Activated CD8-positive, alpha-beta memory T cell treated with anti-CD3 and anti-CD28 coated beads, Interleukin-2, amount 50 U/mL, for 4 hours (primary cell): Measurements from ENCODE around the gene FGF14.

Source experiments
- DNase-seq: peaks from one replicate; pipeline ENCODE4 v3.0.0-alpha.2; 2020

The FGF14 gene

DNA sequence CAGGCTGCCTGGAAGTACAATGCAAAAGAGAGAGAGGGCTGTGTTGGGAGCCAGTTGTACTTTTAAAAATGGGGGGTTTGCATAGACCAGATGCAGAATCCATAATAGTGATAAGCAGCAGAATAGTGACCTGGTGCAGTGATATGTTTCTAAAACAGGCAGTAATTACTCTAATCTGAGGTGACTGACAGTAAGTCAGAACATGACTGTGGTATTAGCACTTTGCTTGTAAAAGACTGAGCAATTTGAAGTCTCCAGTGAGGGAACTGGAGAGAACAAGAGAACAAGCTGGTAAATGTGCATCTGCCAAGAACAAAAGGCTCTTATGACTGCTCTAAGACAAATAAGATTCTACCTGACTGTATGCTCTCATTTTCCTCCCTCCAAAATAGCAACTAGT is 565.9 kb downstream of the FGF14 start:
- no peak for DNase-seq

DNA sequence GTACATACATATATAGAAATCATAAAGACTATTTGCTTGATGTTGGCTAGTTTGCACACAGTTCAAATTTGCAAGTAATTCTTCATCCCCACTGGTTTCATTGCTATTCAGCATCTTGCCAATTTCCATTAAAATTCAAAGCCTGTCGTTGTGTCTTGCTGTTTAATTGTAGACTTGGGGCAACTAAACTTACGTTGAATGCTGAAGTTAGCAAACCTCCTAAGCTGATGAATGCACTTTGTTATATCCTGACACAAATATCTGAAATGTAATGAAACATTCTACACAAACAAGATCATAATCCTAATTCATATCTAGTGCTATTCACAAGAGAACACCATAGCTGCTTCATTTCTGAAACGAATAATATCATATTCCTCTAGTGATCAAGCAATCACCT is 568.2 kb downstream of the FGF14 start:
- no peak for DNase-seq

DNA sequence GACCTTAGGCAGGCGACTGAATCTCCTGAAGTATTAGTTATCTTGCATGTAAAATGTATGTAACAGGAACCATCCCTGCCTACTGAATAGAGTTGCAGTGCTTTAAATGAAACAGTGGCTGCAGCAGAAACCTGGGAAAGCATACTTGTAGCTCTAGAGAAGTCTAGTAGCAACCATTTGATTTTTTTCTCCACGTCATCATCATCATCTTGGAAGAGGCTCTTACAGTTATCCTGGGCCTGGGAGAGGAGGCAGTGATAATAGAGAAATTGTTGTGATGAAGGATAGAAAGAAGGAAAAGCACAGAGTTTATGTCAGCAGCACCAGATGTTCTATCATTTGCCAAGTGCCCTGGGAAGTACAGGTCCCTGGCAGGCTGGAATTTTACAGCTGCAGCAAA is 571.8 kb downstream of the FGF14 start:
- DNase-seq: no peak

DNA sequence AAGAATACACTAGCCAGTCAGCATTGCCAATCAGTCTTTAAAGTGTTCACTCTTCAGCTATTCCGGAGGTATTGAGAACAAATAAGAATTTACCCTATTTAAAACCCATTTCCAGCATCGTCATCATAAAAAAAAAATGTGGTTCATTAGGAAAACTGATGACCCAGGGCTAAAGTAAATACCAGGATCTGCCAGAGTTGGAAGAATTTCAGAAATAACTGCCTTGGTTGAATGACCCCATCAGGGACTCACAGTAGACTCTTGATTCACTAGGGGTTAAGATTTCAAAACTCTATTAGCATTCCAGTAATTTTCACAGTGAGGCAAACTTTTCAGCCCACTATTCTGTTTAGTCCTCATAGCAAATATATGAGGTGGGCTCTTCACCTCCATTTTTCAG is 572.4 kb downstream of the FGF14 start:
- DNase-seq: no peak

DNA sequence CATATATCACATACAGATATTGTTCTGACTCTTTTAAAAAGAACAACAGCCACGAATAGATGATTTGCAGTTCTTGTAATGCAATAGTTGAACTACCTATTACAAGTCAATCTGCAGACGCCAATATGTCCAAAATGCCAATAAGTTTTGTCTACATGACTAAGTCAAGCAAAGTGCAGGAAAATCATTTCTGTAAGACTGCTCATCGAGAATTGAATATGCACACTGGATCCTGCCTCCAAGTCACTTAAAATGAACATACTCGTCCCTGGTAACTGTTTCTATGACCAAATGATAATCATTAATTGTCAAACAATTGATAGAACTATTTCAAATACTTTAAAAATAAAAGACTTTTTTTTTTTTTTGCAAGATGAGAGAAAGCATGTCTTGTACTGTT is 573.7 kb downstream of the FGF14 start:
- no peak for DNase-seq

- no peak for DNase-seq
These were observed 584.0 kb downstream of the FGF14 start for GRCh38 chr13:101817898-101818297.

DNA sequence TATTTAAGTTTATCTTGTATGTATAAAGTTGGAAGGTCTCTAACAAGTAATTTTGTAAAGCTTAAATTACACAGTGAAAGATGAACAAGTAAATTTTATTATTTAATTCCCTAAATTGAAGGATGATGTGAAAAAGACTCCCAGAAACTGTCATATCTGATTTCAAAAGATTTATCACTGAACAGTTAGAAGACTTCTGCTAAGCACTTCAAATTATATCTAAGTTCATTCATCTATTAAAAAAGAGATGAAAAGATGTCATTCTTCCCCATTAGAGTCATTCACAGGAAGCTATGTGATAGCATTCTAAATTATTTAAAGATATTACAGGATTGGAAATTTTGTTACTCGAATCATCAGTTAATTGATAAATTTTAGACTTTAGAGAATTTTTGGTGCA is 590.0 kb downstream of the FGF14 start:
- DNase-seq: no peak

DNA sequence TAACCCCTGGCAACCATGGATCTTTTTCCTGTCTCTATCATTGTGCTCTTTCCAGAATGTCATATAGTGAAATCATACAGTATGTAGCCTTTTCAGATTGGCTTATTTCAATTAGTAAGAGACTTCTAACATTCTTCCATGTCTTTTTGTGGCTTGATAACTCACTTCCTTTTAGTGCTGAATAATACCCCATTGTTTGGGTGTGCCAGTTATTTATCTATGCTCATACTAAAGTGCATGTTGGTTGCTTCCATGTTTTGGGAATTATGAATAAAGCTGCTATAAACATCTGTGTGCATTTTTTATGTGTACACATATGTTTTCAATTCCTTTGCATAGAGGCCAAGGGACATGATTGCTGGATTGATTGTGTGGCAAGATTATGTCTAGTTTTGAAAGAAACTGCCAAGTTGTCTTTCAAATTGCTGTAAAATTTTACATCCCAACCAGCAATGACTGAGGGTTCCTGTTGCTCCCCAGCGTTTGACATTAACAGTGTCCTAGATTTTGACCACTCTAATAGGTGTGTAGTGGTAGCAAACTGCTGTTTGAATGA is 590.5 kb downstream of the FGF14 start:
- no peak for DNase-seq

GRCh38 chr13:101799196-101799595 is 602.7 kb downstream of the FGF14 start:
- DNase-seq: no peak

DNA sequence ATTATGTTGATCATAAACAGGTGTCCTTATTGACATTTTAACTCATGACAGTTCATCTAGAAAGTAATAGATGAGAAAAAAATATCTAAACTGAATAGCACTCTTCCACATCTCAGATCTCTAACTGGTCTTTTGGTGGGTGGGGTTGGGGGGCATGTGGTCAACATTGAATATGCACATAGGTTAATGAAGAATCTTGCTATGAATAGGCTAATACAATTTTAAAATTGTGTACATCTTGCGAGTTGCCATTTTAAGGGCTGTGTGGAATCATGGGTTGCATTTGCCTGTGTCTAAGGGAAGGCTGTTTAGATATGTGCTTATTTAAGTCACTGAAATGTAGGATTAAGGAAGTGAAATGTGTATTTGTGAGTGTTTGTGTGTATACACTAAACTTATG is 603.4 kb downstream of the FGF14 start:
- no peak for DNase-seq

- DNase-seq: no peak
These were observed 606.4 kb downstream of the FGF14 start for GRCh38 chr13:101795460-101795859.

DNA sequence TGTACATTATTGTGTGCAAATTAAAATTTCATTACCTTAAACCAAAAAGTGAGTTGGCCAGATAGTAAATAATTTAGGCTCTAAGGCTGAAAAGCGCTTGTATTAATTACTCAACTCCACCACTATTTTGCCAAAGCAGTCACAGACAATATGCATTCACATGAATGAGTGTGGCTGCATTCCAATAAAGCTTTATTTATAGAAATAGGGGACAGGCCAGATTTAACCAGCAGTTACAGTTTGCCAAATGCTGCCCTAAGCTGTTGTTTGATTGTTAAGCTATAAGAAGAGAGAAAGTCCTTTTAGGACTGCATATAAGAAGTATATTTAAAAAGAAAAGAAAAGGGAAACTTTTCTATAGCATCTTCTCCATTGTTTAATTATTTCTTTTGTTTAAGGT is 606.8 kb downstream of the FGF14 start:
- DNase-seq: no peak

- no peak for DNase-seq
These were observed 609.7 kb downstream of the FGF14 start for GRCh38 chr13:101792189-101792588.

DNA sequence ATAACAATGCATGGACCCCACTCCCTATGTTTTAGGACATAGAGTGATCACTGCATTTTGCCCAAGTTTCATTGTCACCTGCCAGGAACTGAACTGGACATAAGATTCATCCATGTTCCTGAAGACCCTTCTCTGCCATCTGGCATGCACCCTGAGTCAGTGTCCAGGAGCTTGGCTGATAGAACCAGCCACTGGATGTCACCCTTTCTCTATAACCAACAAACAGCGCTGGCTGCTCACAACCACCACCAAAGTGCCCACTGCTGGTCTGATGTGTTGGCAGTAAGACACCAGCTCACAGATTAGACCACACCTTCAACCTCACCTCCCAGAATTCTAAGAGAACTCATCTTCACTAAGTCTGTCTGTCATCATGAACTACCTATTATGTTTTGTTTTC is 616.0 kb downstream of the FGF14 start:
- no peak for DNase-seq

- no peak for DNase-seq
These were observed 617.5 kb downstream of the FGF14 start for GRCh38 chr13:101784313-101784712.

GRCh38 chr13:101783554-101783953 is 618.3 kb downstream of the FGF14 start:
- DNase-seq: no peak

DNA sequence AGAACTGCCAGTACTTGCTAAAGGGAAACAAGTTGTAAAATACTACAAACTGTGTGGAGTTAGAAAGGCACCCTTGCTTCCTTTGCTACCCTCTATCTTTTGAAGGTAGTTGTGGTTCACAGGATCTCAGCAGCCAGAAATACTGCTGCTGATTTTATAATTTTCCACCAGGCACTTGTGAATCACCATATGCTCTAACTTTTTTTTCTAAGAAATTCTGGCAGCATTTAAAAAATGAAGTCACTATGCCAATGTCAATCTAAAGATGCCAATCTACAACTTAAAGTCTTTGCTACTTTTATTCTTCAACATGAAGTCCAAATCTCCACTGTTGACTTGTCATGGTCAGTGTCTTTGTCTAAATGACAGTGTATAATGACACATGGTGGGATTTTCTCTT is 621.6 kb downstream of the FGF14 start:
- no peak for DNase-seq

GRCh38 chr13:101779147-101779546 is 622.7 kb downstream of the FGF14 start:
- no peak for DNase-seq

GRCh38 chr13:101775267-101775666 is 626.6 kb downstream of the FGF14 start:
- no peak for DNase-seq

- DNase-seq: no peak
These were observed 627.5 kb downstream of the FGF14 start for GRCh38 chr13:101774393-101774792.

DNA sequence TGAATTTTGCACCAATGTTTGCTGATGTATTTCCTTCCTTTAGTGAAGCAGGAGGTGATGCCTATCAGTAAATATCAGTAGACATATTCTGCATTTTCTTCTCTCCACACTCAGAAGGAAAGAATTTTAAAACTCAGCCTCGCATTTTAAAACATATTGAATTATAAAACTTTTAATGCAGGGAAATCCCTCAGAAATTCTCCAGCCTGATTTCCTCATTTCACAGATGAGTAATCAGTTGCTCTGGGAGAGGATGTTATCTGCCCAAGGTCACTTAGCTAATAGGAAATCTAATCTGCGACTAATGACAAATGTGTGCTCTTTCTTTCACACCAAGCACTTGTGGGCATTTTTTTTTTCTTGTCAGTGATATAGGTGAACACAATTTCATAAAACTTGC is 628.8 kb downstream of the FGF14 start:
- no peak for DNase-seq

GRCh38 chr13:101767131-101767530 is 634.7 kb downstream of the FGF14 start:
- no peak for DNase-seq

- DNase-seq: no peak
These were observed 638.7 kb downstream of the FGF14 start for GRCh38 chr13:101763191-101763590.

DNA sequence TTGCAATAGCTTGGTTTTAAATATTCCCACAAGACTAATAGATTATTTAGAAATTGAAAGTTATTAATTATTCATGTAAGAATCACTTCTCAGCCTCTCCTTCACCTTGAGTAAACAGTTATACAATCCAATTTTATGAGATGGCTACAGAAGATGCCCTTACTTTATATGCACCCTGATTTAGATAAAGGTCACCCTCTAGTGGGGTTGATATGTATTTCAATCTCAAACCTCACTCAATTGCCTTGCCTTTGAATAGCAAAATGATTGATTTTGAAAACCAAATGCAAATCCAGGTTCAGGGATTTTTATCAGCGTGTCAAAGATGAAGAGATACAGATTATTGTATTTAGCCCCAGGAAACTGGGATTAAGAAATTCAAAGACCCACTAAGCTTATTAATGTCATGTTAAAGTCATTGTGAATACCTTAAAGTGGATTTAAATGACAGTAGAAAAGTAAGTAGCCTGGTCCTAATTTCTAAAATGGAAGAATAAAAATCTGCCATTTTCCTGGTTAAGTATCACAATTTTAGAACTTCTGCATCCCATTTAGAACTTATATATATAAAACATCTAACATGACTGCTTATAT is 644.3 kb downstream of the FGF14 start:
- no peak for DNase-seq

DNA sequence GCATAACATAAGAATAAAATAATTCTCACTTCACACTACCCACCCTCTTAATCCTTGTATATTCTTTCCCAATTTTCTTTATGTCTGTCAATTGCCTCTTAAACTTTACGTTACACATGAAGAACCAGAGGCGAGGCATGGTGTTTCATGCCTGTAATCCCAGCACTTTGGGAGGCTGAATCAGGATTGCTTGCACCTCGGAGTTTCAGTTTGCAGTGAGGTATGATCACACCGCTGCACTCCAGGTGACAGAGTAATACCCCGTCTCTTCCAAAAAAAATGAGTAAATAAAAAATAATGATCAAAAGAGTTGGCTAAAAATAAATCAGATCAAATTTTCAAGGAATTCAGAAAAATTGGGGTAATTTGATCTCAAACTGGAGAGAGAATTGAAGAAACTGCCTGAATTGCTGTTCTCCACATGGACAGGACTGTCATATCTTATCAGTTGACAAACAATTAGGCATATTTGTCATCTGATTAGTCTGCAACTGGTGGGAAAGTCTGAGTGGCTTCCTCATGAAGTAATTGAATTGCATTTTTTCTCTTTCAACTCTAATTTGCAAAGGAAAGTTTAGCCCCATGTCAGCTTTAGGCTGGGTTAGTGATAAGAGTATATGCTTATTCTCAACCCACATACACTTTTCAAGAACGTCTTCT is 646.5 kb downstream of the FGF14 start:
- DNase-seq: no peak
